GM10266 (cell line): Measurements from ENCODE around the gene FNDC3B.
"Not testable (repeated sequence)": the region's sequence is repeated elsewhere in the genome, so short reads cannot be mapped to it uniquely, and the experiment has no call there.

ENCODE experiments used
- DNase-seq: peaks from one replicate; pipeline ENCODE4 v3.0.0; 2012; ENCODE audit errors: extremely low spot score
- CTCF ChIP-seq: IDR thresholded peaks from 2 replicates; pipeline ENCODE4 v1.5.1; 2012; ENCODE audit warnings: mild to moderate bottlenecking, low read depth; ENCODE audit not compliant: control insufficient read depth, insufficient read depth; ENCODE audit errors: missing control alignments

The FNDC3B gene

GRCh38 chr3:172087602-172088580 lies 48.5 kb downstream of the FNDC3B start:
- TF ChIP-seq CTCF, result no peak
- no peak for DNase-seq

- DNase-seq, result no peak
- no peak for TF ChIP-seq CTCF
Measured at GRCh38 chr3:172089250-172089649, 49.9 kb downstream of the FNDC3B start.

- no peak for DNase-seq
- no peak for TF ChIP-seq CTCF
Measured at GRCh38 chr3:172090035-172090434, 50.7 kb downstream of the FNDC3B start.

GRCh38 chr3:172092658-172093057 lies 53.3 kb downstream of the FNDC3B start:
- no peak for DNase-seq
- no peak for TF ChIP-seq CTCF

DNA sequence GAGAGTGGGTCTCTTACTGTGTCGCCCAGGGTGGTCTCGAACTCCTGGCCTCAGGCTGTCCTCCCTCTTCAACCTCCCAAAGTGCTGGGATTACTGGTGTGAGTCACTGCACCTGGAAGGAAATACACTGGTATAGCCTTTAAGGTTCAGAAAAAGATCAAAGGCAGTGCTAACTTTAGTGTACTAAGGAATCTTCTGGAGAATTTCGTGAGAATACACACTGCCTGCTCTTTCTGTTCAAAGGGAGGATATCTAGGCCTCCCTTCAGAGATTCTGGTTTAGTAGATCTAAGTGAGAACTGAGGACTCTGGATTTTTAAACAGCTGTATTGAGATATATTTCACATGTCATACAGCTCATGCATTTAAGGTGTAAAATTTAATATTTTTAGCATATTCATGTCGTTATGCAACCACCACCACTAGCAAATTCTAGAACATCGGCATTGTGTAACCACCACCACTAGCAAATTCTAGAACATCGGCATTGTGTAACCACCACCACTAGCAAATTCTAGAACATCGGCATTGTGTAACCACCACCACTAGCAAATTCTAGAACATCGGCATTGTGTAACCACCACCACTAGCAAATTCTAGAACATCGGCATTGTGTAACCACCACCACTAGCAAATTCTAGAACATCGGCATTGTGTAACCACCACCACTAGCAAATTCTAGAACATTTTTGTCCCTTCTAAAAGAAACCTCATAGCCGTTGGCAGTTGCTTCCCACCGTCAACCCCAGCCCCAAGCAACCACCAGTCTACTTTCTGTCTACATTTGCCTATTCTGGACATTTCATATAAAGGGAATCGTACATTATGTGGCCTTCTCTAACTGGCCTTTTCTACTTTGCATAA lies 54.4 kb downstream of the FNDC3B start:
- DNase-seq, result not testable (repeated sequence)

DNA sequence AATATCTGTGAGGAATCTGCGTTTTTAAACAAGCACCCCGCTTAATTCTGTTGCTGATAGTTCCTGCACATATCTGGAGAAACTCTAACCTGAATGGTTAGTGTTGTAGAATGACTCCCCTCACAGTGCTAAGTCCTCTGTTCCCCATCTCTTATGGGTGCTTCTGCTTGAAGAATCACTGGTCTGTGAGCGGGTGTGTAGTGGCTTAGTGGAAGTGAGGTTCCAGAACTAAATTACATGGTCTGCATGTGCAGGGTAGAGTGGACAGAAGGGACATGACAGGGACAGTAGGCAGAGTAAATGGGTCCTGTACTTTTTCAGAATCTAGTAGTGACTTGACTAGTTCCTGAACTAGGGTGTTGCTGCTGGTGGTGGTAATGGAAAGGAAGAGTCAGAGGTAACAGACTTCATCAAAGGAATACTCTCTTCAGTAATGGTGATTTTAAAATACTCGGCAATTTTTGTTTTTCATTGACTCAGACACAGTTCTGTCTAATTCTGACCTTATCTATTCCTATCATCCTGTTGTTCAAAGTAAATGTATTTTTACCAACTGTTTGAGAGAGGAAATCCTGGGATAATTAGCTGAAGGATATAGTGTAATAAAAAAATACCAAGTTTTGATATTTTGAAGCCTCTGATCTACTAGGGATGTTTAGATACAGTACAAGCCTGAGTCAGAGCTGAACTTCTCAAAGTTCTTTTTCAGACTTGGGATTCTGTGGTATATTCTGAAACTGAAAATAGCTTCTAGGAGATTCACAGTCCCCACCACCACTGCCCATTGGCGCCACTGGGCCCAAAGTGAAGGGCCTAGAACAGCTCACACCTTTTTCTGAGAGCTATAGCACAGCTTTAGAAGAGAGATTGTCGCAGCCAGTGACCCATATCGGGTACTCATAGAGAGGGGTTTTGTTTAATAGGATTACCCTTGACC lies 55.5 kb downstream of the FNDC3B start:
- TF ChIP-seq CTCF, result no peak
- DNase-seq, result peak; percentile 27
